Heart right ventricle (tissue), 16 donors: ENCODE data around the gene UBE4B. TPM values are rescaled to one million over a fixed set of nuclear protein-coding genes. Genes with fewer than 3 reads are reported as not detected.

Experiments used
- ATAC-seq, 8 donors: fragments of 200-7000 bp; cut with Tn5 transposase; one replicate each; pipeline ENCODE4 v1.9.1; 2020; ENCODE audit warnings: mild to moderate bottlenecking in 8 of 8, moderate library complexity in 8 of 8, moderate number of reproducible peaks in 1 of 8
- DNase-seq, 2 donors: peaks; one replicate each; pipeline ENCODE4 v3.0.0-alpha.2; 2020
- H3K27ac ChIP-seq, 10 donors: fragments of 200-600 bp; sonication (generic) in 2 of 10; one replicate each; pipeline versions ENCODE4 v1.5.0 to v1.8.0; 2020 to 2022; ENCODE audit warnings: mild to moderate bottlenecking in 3 of 10
- H3K27me3 ChIP-seq, 7 donors: fragments of 200-600 bp; one replicate each; pipeline ENCODE4 v1.8.0; 2021 to 2022; ENCODE audit warnings: mild to moderate bottlenecking in 2 of 7
- H3K36me3 ChIP-seq, 9 donors: fragments of 200-600 bp; sonication (generic) in 1 of 9; one replicate each; pipeline versions ENCODE4 v1.5.0 to v1.8.0; 2020 to 2022; ENCODE audit warnings: mild to moderate bottlenecking in 2 of 9
- H3K4me1 ChIP-seq, 9 donors: fragments of 200-600 bp; sonication (generic) in 1 of 9; one replicate each; pipeline versions ENCODE4 v1.5.0 to v1.8.0; 2020 to 2022; ENCODE audit warnings: mild to moderate bottlenecking in 4 of 9
- H3K4me3 ChIP-seq, 10 donors: fragments of 200-600 bp; sonication (generic) in 2 of 10; one replicate each; pipeline versions ENCODE4 v1.5.0 to v1.8.0; 2020 to 2022; ENCODE audit warnings: mild to moderate bottlenecking in 7 of 10, moderate library complexity in 2 of 10
- H3K9me3 ChIP-seq, 11 donors: fragments of 200-600 bp in 10 of 11; sonication (generic) in 2 of 11; one replicate each; pipeline versions ENCODE4 v1.5.0 to v1.8.0; 2013 to 2022; ENCODE audit warnings: mild to moderate bottlenecking in 2 of 11, control low read depth in 1 of 11, moderate library complexity in 1 of 11
- CTCF ChIP-seq, 9 donors: fragments of 200-600 bp; sonication (generic) in 2 of 9; IDR thresholded peaks; one replicate each; pipeline versions ENCODE4 v1.5.0 to v1.8.0; 2021 to 2022; ENCODE audit warnings: antibody characterized with exemption in 9 of 9, mild to moderate bottlenecking in 5 of 9, moderate library complexity in 1 of 9
- WGBS, 2 donors: extraction: QIAGEN DNeasy Blood & Tissue Kit; methylation state at CpG; one replicate each; pipeline ENCODE4 v1.1.7; 2013; ENCODE audit warnings: inconsistent platforms in 1 of 2; 5-methylcytosine and 5-hydroxymethylcytosine counted together
- intact Hi-C, 10 donors: fragments of 100-400 bp; cut with DNase I; formaldehyde crosslinking; loops; one replicate each; pipeline versions ENCODE4 v1.11.1 to v1.14.2; 2022
- polyA plus RNA-seq, 2 donors: library from polyadenylated mRNA; stranded (reverse); fragments of 200-250 nt; gene quantifications; one replicate each; pipeline ENCODE4 v1.2.3, GENCODE V29; 2013
- total RNA-seq, 10 donors: library from RNA; stranded (reverse); fragmentation: NEBNext Ultra II Directional in 3 of 10; extraction: Animal tissue kit (Norgen Biotek cat#: 25700) in 3 of 10; gene quantifications; one replicate each; pipeline versions ENCODE4 v1.2.1 to v1.2.4, GENCODE V29; 2021 to 2023
- donor health status: Arrhythmogenic right ventricular cardiomyopathy.
- donor health status: ischemic (EF 13 %, LVEDD 7.1; RV severe dilation, severe dysfunction).
- donor health status: healthy with polysubstance abuse.
- donor health status: DM: no; HTN: yes; CAD: no.
- donor health status: DM: no; HTN: no; CAD: no.
- donor health status: ischemic (EF 25% LVEDD 6.9; RV normal size, moderate dysfunction).
- donor health status: ischemic (EF 25% LVEDD 5.7; RV mildly dilated, moderate dysfunction).
- donor health status: healthy.
- donor health status: DM: yes; HTN: yes; CAD: no.
- donor health status: Ischemic cardiomyopathy.
- donor health status: ischemic (EF 35%, LVEDD 5.7; RV mildly dilated, moderate dysfunction).
- donor health status: nonischemic (EF 11% LVEDD 7.7; RV severe dilation, severe dysfunction).
- donor health status: DM: yes; HTN: yes; CAD: no.
- donor health status: PGD.
- donor health status: ischemic (EF 29% LVEDD 5.4; RV normal size, mild dysfunction).
- donor health status: nonischemic (EF 23%, LVEDD 6.1; RV moderate dilation, normal function).

The UBE4B gene
- total and polyA plus RNA-seq, 12 donors, result 18.3 to 87.3 (median 67.8) TPM

- Histone ChIP-seq H3K9me3 (no peaks in the 10 kb centered on the region), H3K4me3 (peak overlapping the region; percentile 74 to 97 (median 94)), H3K27me3 (no peaks in the 10 kb centered on the region), H3K36me3 (no peaks in the 10 kb centered on the region), H3K27ac (peak overlapping the region; percentile 97 to 100 (median 99)), H3K4me1 (peaks cover 5 to 52% (median 48%) of the 10 kb centered on the region in 9 donors)
- 1% methylated on average over 45 to 64 of the region's 69 CpGs for WGBS, 2 donors
- intact Hi-C loops, result loop anchor here in 9 of 10 donors (2.0 to 10.0 kb wide), 11 partner anchors 36 to 179 kb away; partner anchors contain the start of gene UBE4B (in 1 of the 9)
- DNase-seq, result peak; percentile 87 to 95
- ATAC-seq, result peak; percentile 48 to 77 (median 73)
- TF ChIP-seq CTCF (IDR thresholded peaks at IDR 0.05), result no peak
Measured at GRCh38 chr1:10210841-10211804, 178.4 kb downstream of the UBE4B start.

- no peak for DNase-seq
- no peak for TF ChIP-seq CTCF (IDR thresholded peaks at IDR 0.05)
Measured at GRCh38 chr1:10211805-10212410, 179.2 kb downstream of the UBE4B start.

GRCh38 chr1:10212476-10212875 is 179.7 kb downstream of the UBE4B start:
- no peak for TF ChIP-seq CTCF (IDR thresholded peaks at IDR 0.05)
- no peak for ATAC-seq
- H3K27me3 ChIP-seq, result no peaks in the 10 kb centered on the region
- H3K36me3 ChIP-seq, result no peaks in the 10 kb centered on the region
- intact Hi-C loops, result loop anchor here in 9 of 10 donors (5.0 to 10.0 kb wide), 10 partner anchors 35 to 180 kb away; partner anchors contain the start of gene UBE4B (in 1 of the 9)
- H3K4me1 ChIP-seq, result peaks cover 14 to 64% (median 62%) of the 10 kb centered on the region in 9 donors
- no peak for DNase-seq
- peak overlapping the region; percentile 97 to 100 (median 99) for H3K27ac ChIP-seq
- 74 to 75% methylated on average over 1 of the region's 1 CpG for WGBS, 2 donors
- H3K4me3 ChIP-seq, result peak overlapping the region in 9 of 10 donors; percentile 18 to 97 (median 95)
- no peaks in the 10 kb centered on the region for H3K9me3 ChIP-seq

More at GRCh38 chr1:10211805-10212410, 179.2 kb downstream of the UBE4B start:
- no peaks in the 10 kb centered on the region for H3K9me3 ChIP-seq
- no peaks in the 10 kb centered on the region for H3K27me3 ChIP-seq
- peak overlapping the region; percentile 97 to 100 (median 99) for H3K27ac ChIP-seq
- H3K4me1 ChIP-seq, result peaks cover 9 to 59% (median 56%) of the 10 kb centered on the region in 9 donors
- ATAC-seq, result peak in 1 of 8 donors; percentile 2
- peak overlapping the region; percentile 18 to 97 (median 94) for H3K4me3 ChIP-seq
- WGBS, 2 donors, result 3 to 10% methylated on average over 11 of the region's 11 CpGs
- intact Hi-C loops, result loop anchor here in 9 of 10 donors (2.0 to 10.0 kb wide), 11 partner anchors 35 to 180 kb away; partner anchors contain the start of gene UBE4B (in 1 of the 9)
- H3K36me3 ChIP-seq, result no peaks in the 10 kb centered on the region

DNA sequence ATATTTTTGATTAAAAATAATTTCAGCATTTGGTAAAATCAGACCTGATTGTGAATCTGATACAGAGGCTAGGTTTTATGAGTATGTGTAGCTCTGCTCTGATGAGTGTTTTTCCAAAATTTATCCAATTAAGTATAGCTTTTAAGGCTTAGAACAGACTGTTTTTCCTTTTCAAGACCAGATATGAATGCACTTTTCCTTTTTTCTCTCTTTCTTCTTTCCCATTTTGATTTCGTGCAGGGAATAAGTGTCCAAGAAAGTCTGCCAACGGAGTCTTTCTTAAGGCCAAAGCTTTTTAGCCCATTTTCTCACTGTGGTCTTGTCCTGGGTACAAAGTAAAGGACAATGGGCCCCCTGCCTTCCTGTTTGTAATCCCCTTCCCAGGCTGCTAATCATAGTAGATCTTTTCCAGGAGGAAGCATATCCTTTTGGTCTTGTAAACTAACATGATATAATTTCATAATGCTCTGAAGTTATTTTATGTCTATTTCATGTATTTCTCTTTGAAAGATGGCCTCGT is 180.5 kb downstream of the UBE4B start:
- DNase-seq (no peak), ATAC-seq (no peak)
- Histone ChIP-seq H3K27me3 (no peaks in the 10 kb centered on the region), H3K36me3 (no peaks in the 10 kb centered on the region), H3K4me3 (no peak overlapping the region), H3K27ac (peak overlapping the region in 9 of 10 donors; percentile 1 to 100 (median 53)), H3K9me3 (no peaks in the 10 kb centered on the region), H3K4me1 (peaks cover 18 to 72% (median 70%) of the 10 kb centered on the region in 9 donors)
- 15 to 24% methylated on average over 3 of the region's 3 CpGs for WGBS, 2 donors
- intact Hi-C loops, result loop anchor here in 9 of 10 donors (5.0 to 10.0 kb wide), 10 partner anchors 34 to 181 kb away; partner anchors contain the start of gene UBE4B (in 1 of the 9)
- TF ChIP-seq CTCF (IDR thresholded peaks at IDR 0.05), result no peak
